GM19328 (cell line): Measurements from ENCODE around the gene CTSD.
"Not testable (repeated sequence)": the region's sequence is repeated elsewhere in the genome, so short reads cannot be mapped to it uniquely, and the experiment has no call there.

ENCODE experiments used
- ATAC-seq: cut with Tn5 transposase; IDR thresholded peaks from one replicate; pipeline ENCODE4 v1.9.1; 2021; ENCODE audit warnings: mild to moderate bottlenecking, moderate library complexity; ENCODE audit not compliant: unreplicated experiment

Gene CTSD

GRCh38 chr11:1770528-1770927, 6.8 kb upstream of the CTSD start:
- no peak for ATAC-seq

GRCh38 chr11:1770061-1770460, 6.3 kb upstream of the CTSD start:
- no peak for ATAC-seq

GRCh38 chr11:1769304-1769936, 5.7 kb upstream of the CTSD start:
- ATAC-seq = not testable (repeated sequence)

GRCh38 chr11:1768141-1768469, 4.4 kb upstream of the CTSD start:
- ATAC-seq = no peak

GRCh38 chr11:1767399-1768140, 3.8 kb upstream of the CTSD start:
- no peak for ATAC-seq

- no peak for ATAC-seq
Observed at GRCh38 chr11:1766719-1767398, 3.1 kb upstream of the CTSD start.

GRCh38 chr11:1765871-1766718, 2.4 kb upstream of the CTSD start:
- no peak for ATAC-seq

- ATAC-seq = peak; percentile 15
Observed at GRCh38 chr11:1763336-1763795, 361 bp downstream of the CTSD start.

- no peak for ATAC-seq
Observed at GRCh38 chr11:1762537-1763302, 1.0 kb downstream of the CTSD start.

- no peak for ATAC-seq
Observed at GRCh38 chr11:1761857-1762536, 1.7 kb downstream of the CTSD start.

- no peak for ATAC-seq
Observed at GRCh38 chr11:1761110-1761856, 2.4 kb downstream of the CTSD start.

GRCh38 chr11:1760351-1761109, 3.2 kb downstream of the CTSD start:
- no peak for ATAC-seq

- ATAC-seq = no peak
Observed at GRCh38 chr11:1759851-1760220, 3.9 kb downstream of the CTSD start.

- ATAC-seq = no peak
Observed at GRCh38 chr11:1759151-1759850, 4.4 kb downstream of the CTSD start.

- no peak for ATAC-seq
Observed at GRCh38 chr11:1758611-1759150, 5.0 kb downstream of the CTSD start.

- no peak for ATAC-seq
Observed at GRCh38 chr11:1757861-1758610, 5.7 kb downstream of the CTSD start.
